ENCODE measurements around the gene C6orf89.

Gene C6orf89

GRCh38 chr6:36926708-36927513 is 41.2 kb downstream of the C6orf89 start:
- Histone ChIP-seq H3K36me3 (replicated peaks) (no peaks in the 10 kb centered on the region), H3K4me3 (ENCODE audit: low read depth, low read length) (no peak overlapping the region), H3K27me3 (replicated peaks) (no peaks in the 10 kb centered on the region), H3K27ac (peak overlapping the region; percentile 43)
- DNase-seq = no peak
- in situ Hi-C loops (cut with HindIII; ENCODE audit: low pct_ligation_motif_present, low sequenced_read_pairs) = no loop called here
- no peak for TF ChIP-seq CTCF (IDR thresholded peaks at IDR 0.05; ENCODE audit: low read depth, low read length, missing control alignments)

GRCh38 chr6:36927691-36928546 is 42.2 kb downstream of the C6orf89 start:
- in situ Hi-C loops (cut with HindIII; ENCODE audit: low pct_ligation_motif_present, low sequenced_read_pairs) = no loop called here
- no peak for DNase-seq
- Histone ChIP-seq H3K27me3 (replicated peaks) (no peaks in the 10 kb centered on the region), H3K27ac (peak overlapping the region; percentile 43), H3K4me3 (ENCODE audit: low read depth, low read length) (no peak overlapping the region), H3K36me3 (replicated peaks) (no peaks in the 10 kb centered on the region)
- TF ChIP-seq CTCF (IDR thresholded peaks at IDR 0.05; ENCODE audit: low read depth, low read length, missing control alignments) = no peak

DNA sequence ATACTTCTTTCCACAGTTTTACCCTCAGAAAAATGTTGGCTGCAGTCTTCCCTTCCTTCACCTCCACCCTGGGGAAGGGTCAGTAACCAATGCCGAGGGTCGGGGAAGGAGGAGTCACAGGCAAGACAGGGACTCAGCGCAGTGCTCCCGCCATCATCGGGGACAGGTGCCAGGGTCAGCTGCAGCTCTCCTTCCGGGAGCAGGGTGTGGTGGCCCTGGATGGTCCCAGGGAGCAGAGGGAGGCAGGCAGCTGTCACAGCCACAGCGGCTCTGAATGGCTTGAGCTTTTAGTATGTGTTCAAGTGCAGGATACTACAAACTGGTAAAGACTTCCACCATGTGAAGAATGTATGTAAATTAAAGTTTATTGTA is 42.8 kb downstream of the C6orf89 start:
- in situ Hi-C loops (cut with HindIII; ENCODE audit: low pct_ligation_motif_present, low sequenced_read_pairs) = no loop called here
- H3K27me3 ChIP-seq (replicated peaks) = no peaks in the 10 kb centered on the region
- no peak overlapping the region for H3K4me3 ChIP-seq (ENCODE audit: low read depth, low read length)
- H3K36me3 ChIP-seq (replicated peaks) = no peaks in the 10 kb centered on the region
- no peak overlapping the region for H3K27ac ChIP-seq
- no peak for TF ChIP-seq CTCF (IDR thresholded peaks at IDR 0.05; ENCODE audit: low read depth, low read length, missing control alignments)
- DNase-seq = no peak

GRCh38 chr6:36929152-36929551 is 43.4 kb downstream of the C6orf89 start:
- H3K27me3 ChIP-seq (replicated peaks) = no peaks in the 10 kb centered on the region

DNA sequence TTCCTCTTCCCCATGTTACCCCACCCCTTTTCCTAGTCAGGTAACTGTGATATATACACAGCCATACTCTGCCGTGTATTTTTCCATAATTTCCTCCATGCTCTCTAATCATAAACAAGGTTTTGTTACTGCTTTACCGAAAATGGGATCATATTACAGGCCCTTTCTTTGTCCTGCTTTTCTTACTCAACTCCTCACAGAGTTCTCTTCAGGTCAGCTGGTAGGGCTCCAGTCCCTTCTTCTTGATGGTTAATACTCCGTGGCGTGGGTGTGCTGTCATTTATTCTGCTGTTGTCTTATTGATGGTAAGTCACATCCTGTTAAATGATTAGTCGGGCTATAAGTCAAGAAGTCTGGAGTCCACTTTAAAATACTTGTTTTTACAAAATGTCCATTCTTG is 43.9 kb downstream of the C6orf89 start:
- H3K4me3 ChIP-seq (ENCODE audit: low read depth, low read length) = no peak overlapping the region
- peak overlapping the region; percentile 1 for H3K27ac ChIP-seq
- DNase-seq = no peak
- TF ChIP-seq CTCF (IDR thresholded peaks at IDR 0.05; ENCODE audit: low read depth, low read length, missing control alignments) = no peak
- in situ Hi-C loops (cut with HindIII; ENCODE audit: low pct_ligation_motif_present, low sequenced_read_pairs) = no loop called here
- no peaks in the 10 kb centered on the region for H3K27me3 ChIP-seq (replicated peaks)
- H3K36me3 ChIP-seq (replicated peaks) = no peaks in the 10 kb centered on the region

More at GRCh38 chr6:36929152-36929551, 43.4 kb downstream of the C6orf89 start:
- no peaks in the 10 kb centered on the region for H3K36me3 ChIP-seq (replicated peaks)
- peak overlapping the region; percentile 1 for H3K27ac ChIP-seq
- no peak overlapping the region for H3K4me3 ChIP-seq (ENCODE audit: low read depth, low read length)
- TF ChIP-seq CTCF (IDR thresholded peaks at IDR 0.05; ENCODE audit: low read depth, low read length, missing control alignments) = no peak
- DNase-seq = no peak
- in situ Hi-C loops (cut with HindIII; ENCODE audit: low pct_ligation_motif_present, low sequenced_read_pairs) = no loop called here

Measured in brain microvascular endothelial cell (primary cell).